ENCODE data around the gene ADAM12.
A peak's percentile ranks its signal among the peaks of the same experiment; 100 is the strongest.

ADAM12 gene

DNA sequence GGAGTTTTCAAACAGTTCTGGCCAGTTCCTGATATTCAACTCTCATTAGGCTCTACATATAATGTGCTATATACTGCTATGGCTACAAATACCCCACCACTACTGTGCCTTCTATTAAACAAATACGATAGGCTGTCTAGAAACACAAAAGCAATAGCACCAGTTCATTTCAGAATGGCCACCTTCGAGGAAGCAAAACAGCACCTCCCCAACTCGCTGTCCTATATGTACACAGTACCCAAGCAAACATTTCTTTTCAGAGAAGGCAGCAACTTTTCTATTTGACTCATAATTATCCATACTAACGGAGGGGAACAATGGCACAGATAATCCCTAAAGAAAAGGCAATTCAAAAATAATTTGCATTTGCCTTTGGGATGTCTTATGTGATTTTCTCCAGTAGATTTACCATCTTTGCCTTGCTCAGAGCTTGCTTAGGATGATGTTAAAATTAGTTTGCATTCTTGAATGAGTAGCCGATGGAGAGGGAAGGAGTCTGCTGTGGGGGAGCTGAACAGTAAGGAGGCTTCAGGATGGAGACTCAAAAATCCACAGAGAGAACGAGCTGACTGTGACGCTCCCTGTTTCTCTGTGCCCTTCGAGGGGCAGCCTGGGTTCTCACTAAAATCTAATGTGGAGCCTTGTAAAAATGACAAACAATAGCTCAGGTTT is 273.3 kb downstream of the ADAM12 start:
- DNase-seq (ENCODE audit: low spot score), result no peak

DNA sequence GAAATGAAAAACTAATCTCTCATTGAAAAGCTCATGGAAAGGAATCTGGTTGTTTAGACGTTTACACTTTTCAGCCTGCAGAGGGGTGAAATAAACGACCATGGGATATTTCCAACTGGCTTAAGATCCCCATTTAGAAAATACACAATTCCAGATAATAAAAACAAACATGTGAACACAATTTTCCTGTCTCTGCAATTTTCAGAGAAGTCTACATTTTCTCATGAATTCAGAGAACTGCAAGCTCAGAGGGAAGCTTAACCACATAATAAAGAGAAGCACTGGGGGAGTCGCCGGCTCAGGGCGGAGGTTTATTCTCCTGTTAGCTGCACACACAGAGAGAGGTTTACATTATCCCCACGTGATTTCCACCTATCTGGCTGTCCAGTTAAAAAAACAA is 276.8 kb downstream of the ADAM12 start:
- DNase-seq (ENCODE audit: low spot score), result no peak

DNA sequence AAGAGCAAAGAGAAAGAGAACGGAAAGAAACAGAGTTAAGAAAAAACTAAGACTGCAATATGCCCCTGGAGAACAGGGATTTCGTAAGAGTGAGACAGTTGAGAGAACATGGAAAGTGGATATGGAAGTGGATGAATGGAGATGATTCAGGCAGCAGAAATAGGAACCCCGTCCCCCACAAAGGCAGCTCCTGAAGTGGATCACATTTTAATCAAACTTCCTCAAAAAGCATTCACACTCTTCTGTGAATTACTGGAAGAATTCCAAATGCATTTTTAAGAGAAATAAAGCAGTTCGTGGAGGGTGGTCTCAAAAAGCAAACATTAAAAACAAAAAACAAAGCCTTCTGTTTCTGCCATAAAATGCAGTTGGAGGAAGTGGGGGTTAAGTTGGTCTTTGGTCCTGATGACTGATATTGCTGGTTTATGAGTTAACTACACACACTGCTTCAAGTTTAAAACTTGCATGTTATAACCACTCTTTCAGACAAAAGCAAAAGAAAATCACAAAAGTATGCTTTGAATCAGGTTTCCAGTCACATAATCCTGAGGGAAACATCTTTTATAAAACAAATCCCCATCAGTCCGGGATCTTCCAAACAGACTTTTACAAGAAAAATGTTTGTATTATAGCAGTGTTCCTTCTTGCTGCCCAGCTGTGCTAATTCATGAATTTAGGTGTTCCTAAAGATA is 277.6 kb downstream of the ADAM12 start:
- DNase-seq (ENCODE audit: low spot score), result no peak

DNA sequence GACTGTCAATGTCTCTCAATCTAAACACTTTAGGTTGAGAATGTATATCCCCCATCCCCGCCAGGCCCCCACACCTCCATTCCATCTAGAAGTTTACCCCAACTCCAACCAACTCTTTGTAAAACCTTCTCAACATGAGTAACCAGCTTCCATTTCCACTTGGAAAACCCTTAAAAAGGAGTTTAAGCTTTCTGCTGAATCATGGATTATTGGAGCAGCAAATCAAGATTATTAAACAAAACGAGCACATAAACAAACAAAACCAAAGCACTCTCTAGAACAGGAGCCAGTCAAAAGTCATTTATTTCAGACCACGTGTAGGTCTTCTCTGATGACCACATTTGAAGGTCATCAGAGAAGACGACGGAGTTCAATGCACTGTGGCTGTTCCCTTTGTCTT is 278.4 kb downstream of the ADAM12 start:
- no peak for DNase-seq (ENCODE audit: low spot score)

DNA sequence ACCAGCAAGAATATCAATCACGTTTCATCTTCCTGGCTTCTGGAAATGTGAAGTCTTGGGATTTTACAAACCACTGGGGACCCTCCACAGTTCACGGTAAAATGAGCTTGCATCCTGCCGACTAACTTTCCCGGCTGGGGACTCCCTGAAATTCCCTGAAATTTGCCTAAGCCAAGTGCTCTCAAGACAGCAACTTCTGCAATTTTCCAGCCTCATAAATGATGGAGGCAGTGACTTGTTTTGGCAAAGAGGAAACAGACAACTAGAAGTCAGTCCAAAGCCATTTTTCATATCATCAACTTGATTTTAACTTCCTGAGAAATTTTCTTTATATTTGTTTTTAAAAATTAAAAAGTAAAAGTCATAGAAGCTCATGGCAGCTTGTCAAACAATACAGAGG is 279.6 kb downstream of the ADAM12 start:
- no peak for DNase-seq (ENCODE audit: low spot score)

DNA sequence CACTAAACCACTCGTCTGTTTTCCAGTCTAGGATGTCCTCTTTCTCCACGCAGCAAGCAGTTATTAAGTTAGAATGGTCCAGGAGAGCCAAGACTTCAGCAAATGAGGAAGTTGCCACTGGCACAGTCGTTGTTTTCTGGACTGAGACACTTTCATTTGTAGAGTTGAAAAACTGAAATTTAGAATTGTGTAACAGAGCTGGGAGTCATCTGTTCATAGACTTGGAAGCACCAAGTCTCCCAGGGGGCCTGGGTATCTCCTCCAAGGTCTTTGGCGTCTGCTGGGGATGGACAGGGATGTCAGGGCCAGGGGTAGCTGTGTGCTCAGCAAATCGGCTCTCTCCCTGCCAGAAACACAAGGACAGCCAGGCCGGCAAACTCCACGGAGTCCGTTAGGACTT is 283.5 kb downstream of the ADAM12 start:
- DNase-seq (ENCODE audit: low spot score), result no peak

DNA sequence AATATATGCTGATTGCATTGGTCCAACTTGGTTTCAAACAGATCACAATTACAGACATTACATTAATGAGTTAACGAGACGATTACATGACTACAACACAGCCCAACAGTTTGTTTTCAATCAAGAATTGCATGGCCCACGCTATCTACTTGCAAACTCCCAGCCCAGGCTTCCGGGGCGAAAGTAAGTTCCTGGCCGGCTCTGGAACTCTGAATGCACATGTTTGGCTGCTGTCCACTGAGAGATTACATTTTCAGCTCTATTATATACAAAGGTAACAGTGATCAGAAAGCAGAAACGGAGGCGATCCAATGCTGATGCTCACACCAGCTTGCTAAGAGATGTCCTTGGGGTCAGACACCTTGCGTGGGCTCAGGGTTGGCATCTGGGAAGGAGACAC is 285.6 kb downstream of the ADAM12 start:
- DNase-seq (ENCODE audit: low spot score), result no peak

DNA sequence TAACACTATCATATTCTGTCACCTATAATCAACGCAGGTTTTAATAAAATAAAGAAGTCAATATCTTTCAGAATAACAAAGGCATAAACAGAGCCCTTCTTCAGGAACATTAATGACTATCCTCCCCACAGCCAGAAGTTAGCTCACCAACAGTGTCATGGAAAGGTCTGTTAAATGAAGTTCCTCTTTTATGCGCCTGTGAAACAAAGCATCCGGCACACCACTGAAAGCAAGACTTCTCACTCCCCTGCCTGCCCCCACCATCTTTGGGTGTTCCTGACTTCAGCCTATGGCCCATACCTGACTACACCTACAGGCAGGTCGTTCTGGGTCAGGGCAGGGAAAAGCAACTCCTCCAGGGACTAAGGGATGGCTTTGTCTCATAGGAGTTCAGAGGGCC is 286.5 kb downstream of the ADAM12 start:
- DNase-seq (ENCODE audit: low spot score), result no peak

DNA sequence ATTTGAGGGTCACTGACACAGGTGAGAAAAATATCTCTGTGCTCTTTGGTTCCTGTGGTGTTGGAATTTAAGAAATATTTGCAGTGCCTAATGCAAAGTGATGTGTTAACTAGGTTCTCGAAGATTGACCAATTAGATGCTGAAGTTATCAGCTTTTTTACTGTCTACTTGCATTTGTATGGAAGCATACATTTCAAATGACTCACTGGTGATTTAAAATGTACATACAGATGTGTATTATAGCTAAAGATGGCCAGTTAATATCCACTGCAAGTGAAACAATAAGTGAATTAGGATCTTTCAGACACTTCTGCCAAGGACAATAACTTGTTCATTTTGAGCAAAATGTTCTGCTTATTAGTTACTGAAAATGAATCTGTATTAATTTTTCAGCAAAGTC is 287.0 kb downstream of the ADAM12 start:
- DNase-seq (ENCODE audit: low spot score), result no peak

DNA sequence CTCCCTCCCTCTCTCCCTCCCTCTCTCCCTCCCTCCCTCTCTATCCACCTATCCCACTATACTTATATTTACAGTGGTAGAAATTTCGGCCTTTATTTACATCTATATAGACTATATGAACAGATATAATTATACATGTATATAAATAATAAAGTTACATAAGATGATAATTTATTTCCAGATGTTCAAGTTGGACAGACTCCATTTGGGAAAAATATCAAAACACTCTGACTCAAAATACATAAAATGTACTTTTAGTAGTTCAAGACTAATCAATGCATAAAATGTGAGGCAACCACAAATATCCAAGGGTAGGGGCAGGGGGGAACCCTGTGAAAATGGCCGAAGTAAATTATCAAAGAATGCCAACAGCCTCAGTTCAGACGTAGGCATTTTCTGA is 288.9 kb downstream of the ADAM12 start:
- no peak for DNase-seq (ENCODE audit: low spot score)

DNA sequence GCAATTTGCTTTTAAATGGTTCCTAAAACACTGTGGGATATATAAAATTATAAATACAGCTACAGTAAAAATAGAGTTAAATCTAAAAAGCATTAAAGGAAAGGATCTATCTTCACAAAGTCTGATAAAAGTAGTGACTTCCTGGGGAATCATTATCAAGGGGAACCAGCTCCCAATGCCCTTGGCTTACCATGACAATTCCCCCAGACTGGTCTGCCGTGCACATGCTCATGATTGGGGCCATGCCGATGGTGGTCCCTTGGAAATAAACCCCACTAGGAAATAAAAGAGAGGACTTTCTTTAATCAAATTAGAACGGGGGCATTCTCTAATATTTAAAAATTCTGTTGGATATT is 290.1 kb downstream of the ADAM12 start:
- DNase-seq (ENCODE audit: low spot score), result no peak

DNA sequence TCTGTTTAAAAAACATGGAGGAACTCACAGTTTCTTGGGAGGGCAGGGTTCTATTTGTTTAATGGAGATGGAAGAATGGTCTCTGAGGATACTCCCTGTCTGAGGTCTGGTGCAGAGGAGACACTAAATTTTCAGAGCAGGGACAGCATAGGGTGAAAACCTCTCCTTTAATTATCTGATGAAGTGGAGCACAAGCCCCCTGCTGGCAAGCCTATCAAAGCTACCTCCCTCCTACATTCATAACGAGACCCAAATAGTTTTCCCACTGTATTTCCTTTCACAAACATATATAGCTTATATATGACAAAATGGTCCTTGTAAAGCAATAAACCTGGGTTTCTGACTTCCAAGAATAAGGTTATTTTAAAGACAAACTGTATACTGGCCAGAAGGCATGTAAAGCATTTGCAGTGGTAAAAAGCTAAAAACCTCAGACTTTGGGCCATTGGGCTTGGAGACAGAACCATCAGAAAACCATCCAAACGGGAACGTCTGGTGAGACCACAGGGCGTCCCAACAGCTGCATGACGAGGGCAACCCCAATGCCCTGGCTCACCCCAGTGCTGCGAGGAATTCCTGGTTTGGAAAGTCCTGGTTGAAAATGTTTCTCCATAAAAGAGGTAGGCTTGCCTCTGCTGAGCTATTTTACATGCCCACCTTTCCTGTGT is 290.6 kb downstream of the ADAM12 start:
- DNase-seq (ENCODE audit: low spot score), result no peak

DNA sequence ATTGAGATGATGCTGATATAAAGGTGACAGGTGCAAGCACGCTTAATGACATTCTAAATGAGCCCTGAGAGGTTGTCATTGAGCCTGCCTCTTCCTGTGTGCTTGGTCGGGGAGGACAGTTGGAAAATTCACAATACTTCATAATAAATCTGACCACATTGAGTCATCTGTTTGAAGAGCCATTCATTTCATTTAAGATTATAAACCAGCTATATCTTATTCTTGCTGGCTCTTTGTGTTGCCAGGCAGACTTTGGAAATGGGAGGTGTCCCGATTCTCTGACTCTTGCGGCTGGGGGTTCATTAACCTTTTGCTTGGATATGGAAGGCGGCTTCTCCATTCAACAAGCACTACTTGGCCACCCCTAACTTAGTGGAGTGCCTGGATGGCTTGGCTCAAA is 293.7 kb downstream of the ADAM12 start:
- no peak for DNase-seq (ENCODE audit: low spot score)

DNA sequence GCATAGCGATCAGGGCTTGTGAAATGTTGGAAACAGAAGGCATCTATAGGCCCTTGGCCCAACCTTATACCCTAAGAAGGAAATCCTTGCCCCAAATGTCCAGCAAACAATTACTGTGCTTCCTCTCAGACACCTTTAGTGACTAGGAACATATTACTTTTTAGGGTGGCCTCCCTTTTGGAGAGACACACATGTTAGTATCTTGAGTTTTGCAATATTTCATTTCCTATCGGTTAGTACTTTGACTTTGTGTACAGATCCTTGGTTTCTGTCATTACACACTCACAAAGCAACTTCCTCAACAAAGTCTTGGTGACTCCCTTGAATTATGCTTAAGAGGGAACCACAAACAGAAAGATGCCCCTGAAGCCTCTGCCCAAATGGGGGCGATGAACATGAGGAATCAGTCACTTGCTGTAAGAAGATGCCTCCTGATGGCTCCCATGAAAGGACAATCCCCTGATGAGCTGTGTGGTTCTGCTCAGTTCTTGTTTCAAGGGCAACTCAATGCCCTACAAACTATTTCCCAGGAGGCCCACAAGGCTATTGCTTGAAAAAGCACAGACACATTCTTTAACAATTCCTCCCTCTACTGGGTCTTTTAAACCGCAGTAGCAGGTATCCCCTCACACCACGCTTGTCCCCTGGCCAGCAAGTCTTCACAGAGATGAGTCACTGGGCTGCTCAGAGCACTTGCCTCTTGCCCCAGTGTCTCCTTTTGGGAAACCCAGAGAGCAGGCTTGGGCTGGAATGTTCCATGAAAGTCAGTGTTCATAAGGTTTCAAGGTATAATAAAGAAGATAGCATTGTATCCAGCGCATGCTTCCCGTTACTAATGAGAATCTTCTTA is 295.7 kb downstream of the ADAM12 start:
- DNase-seq (ENCODE audit: low spot score), result no peak

DNA sequence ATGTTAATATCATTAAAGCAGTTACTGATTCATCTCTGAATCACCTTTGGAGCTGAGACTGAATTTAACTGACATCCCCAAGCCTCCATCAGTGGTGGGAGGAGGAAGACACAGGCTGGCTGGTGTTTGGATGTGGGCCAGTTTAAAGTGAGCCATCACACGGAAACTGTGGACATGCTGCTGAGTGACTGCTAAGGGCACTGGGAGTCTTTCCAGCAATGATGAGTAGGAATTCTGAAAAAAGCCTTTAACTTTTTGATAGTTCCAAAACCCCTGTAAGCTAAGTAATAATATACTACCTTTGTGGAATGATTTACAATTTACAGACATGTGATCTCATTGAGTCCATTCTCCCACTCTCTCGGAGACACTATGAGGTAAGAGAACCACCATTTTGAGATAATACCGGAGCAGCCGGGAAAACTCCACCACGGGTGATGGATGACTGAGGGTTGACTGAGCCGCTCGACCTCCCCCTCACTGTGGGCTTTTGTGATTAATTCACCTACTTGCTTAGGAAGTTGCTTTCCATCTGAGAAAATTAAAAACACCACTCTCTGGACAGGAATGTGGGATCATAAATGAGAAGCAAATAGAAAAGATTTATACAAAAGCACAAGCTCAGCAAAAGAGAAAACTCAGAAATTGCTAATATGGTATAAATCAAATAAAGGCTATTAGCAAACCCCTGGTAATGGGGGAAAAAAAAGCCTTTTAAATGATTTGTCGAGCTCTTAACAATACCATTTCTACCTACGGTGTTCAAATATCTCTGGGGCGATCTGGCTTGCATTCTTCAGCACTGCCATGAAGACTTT is 297.2 kb downstream of the ADAM12 start:
- DNase-seq (ENCODE audit: low spot score), result peak; percentile 39

DNA sequence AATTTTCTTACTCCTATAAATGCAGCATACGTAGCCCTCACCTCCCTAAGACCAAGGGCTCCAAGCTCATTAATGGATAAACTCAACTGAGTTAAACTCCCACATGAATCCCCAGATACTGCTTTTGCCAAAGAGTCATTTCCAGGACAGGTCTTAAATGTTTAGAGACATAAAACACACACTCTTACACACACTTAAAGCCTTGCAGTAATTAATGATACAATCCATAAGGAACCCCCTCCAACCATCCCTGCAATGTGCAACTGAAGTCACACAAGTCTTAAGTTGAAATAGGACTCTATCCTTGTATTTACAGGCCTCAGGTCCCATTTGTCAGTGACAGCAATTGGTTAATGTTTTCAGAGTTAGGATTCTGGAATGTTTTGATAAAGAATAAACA is 297.8 kb downstream of the ADAM12 start:
- no peak for DNase-seq (ENCODE audit: low spot score)

DNA sequence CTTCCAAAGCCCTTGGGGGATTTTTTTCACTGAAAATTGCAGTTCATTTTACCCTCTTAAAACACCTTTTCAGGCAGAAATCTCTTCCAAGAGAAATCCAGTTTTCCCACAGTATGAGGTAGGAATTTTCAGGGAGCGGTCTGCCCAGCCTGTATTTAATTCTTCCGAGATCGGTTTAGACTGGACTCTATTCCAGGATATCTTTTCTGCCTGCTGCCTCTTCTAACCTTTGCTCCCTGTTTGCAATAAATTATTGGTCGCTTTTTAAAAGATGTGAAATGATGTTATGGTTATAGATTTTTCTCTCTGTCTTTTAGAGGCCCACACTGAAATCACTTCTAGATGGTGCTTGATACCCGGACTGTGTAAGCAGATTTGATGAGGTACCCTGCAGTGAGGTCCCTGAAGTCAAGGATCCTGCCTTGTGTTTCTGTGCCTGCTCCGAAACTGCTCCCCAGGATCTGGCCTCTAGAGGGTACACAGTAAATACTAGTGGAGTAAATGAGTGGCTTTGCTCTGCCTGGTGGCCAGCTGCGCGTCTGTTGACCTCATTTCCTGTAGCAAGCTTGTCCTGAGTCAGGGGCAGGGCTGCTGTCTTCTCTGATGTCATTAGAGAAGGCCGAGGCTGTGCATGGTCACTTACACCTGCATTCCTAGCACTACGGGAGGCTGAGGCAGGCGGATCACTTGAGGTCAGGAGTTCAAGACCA is 300.3 kb downstream of the ADAM12 start:
- no peak for DNase-seq (ENCODE audit: low spot score)

DNA sequence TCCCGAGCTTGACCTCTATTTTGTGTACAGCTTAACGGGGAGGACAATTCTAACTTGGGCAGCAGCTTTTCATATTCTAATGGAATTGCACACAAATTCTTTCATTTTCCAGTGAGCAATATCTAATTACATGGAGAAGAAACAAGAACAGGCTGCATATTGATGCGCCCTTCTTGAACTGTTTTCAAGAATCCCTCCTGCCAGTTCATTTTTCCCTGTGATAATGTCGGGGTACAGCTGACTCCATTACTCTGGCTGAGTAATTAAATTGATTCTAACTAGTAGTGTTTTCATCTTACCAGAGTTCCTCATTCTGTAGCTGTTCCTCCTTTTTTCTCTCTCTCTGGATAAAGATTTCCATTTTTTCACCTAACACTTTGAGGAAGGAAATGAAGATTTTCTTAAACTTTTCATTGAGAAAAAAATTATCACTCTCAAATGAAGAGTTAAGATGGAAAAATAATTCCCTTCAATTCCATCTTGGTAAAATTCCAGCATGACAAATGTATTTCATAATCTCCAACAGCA is 301.1 kb downstream of the ADAM12 start:
- DNase-seq (ENCODE audit: low spot score), result no peak

DNA sequence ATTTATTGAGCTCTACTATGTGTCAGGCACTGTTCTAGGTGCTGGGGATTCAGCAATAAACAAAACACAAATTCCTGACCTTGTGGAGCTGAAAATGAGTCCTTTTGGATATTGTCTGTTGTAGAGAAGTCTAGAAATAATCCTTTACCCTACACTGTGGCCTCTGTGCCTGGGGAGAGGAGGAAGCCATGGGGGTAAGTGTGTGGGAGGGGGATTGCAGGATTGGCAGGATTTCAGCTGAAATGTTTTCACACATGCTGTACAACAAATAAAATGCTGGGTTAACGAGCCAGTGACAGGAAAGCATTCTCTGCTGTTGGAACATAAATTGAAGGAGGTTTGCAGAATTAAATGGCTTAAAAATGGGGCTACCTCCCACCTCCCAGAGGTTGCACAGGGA is 302.5 kb downstream of the ADAM12 start:
- DNase-seq (ENCODE audit: low spot score), result no peak

DNA sequence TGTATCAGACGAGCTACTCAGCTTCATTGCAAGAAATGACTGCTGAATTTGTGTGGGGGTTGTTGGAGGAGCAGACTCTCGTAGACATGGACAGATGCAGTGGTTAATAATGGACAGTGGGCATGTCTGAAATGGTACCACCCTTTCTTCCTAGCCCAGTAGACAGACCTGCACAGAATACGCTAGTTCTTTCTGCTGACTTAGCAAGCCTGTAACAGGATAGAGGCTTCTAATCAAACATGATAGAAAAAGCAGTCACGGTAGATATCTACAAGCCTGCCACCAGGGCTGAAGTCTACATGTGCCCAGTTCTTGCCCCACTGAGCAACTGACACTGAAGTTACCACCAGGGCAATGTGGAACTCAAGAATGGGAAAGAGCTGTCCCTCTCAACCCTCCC is 303.9 kb downstream of the ADAM12 start:
- no peak for DNase-seq (ENCODE audit: low spot score)

DNA sequence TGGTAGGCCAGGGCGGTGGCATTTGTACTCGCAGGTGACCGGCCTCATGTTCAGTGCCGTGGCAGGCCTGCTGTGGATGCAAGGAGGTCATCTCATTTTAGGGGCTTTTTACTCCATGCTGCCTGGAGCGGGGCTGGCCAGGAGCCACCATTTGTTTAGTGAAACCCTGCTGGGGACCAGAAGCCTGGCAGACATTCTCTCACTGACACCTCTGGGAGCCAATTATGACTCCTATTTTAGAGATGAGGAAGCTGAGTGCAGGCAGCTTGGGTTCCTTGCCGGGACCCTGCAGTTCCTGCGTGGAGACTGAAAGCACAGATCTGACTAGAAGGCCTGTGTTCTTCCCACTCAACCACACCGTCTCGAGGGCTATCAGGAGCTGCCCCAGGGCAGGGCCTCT is 305.3 kb downstream of the ADAM12 start:
- DNase-seq (ENCODE audit: low spot score), result no peak

Measured in putamen (tissue), 1 donor.